Psoas muscle (tissue), 8 donors: ENCODE data around the gene RASGRF2. TPM values are rescaled to one million over a fixed set of nuclear protein-coding genes. Genes with fewer than 3 reads are reported as not detected.

ENCODE experiments used
- ATAC-seq, 4 donors: fragments of 200-7000 bp; cut with Tn5 transposase; one replicate each; pipeline ENCODE4 v1.9.1; 2020; ENCODE audit warnings: moderate library complexity in 3 of 4, mild to moderate bottlenecking in 2 of 4
- DNase-seq, 2 donors: peaks; one replicate each; pipeline ENCODE4 v3.0.0-alpha.2; 2020
- H3K27ac ChIP-seq: fragments of 200-600 bp; one replicate; pipeline ENCODE4 v1.8.0; 2022
- H3K27me3 ChIP-seq, 3 donors: fragments of 200-600 bp in 1 of 3; one replicate each; pipeline versions ENCODE4 v1.6.1 to v1.8.0; 2013 to 2022; ENCODE audit warnings: low read length in 2 of 3, mild to moderate bottlenecking in 2 of 3, moderate library complexity in 1 of 3; ENCODE audit not compliant: insufficient read depth in 3 of 3
- H3K36me3 ChIP-seq, 2 donors: fragments of 200-600 bp in 1 of 2; one replicate each; pipeline versions ENCODE4 v1.6.1 to v1.8.0; 2013 to 2022; ENCODE audit warnings: low read depth in 1 of 2, mild to moderate bottlenecking in 1 of 2, moderate library complexity in 1 of 2; ENCODE audit not compliant: insufficient read depth in 1 of 2
- H3K4me1 ChIP-seq: fragments of 200-600 bp; one replicate; pipeline ENCODE4 v1.8.0; 2022
- H3K4me3 ChIP-seq: fragments of 200-600 bp; one replicate; pipeline ENCODE4 v1.8.0; 2022; ENCODE audit warnings: mild to moderate bottlenecking
- H3K9me3 ChIP-seq: fragments of 200-600 bp; one replicate; pipeline ENCODE4 v1.8.0; 2022
- CTCF ChIP-seq: fragments of 200-600 bp; IDR thresholded peaks from one replicate; pipeline ENCODE4 v1.8.0; 2022; ENCODE audit warnings: antibody characterized with exemption
- WGBS, 3 donors: extraction: QIAGEN DNeasy Blood & Tissue Kit; methylation state at CpG; one replicate each; pipeline versions ENCODE4 v1.1.6 to v1.1.7; 2013; 5-methylcytosine and 5-hydroxymethylcytosine counted together
- intact Hi-C, 2 donors: fragments of 100-400 bp; cut with DNase I; formaldehyde crosslinking; loops; one replicate each; pipeline versions ENCODE4 v1.11.0 to v1.14.2; 2022
- polyA plus RNA-seq, 3 donors: library from polyadenylated mRNA; stranded (reverse); fragments of 200-250 nt; gene quantifications; one replicate each; pipeline ENCODE4 v1.2.3, GENCODE V29; 2013
- total RNA-seq, 4 donors: library from RNA; stranded (reverse); fragmentation: NEBNext Ultra II Directional in 2 of 4; extraction: Animal tissue kit (Norgen Biotek cat#: 25700) in 2 of 4; gene quantifications; one replicate each; pipeline versions ENCODE4 v1.2.1 to v1.2.4, GENCODE V29; 2021 to 2023
- donor health status: healthy with polysubstance abuse.
- donor health status: DM: no; HTN: no; CAD: no; lungs with moderate emphysema.
- donor health status: Bipolar disorder and iron deficiency.
- donor health status: healthy.
- donor health status: DM: yes; HTN: yes; CAD: no.
- donor health status: DM: no; HTN: no; CAD: no.
- donor health status: DM: no; HTN: no; CAD: no.
- donor health status: DM: yes; HTN: yes; CAD: no.

Gene RASGRF2
- total and polyA plus RNA-seq, 7 donors: 2.0 to 6.2 (median 3.2) TPM

- Histone ChIP-seq H3K4me1 (peaks cover 5% of the 10 kb centered on the region), H3K27me3 (no peaks in the 10 kb centered on the region), H3K9me3 (peaks cover 6% of the 10 kb centered on the region), H3K4me3 (no peak overlapping the region), H3K36me3 (no peaks in the 10 kb centered on the region), H3K27ac (no peak overlapping the region)
- intact Hi-C loops: no loop called here
- no peak for TF ChIP-seq CTCF
- no peak for ATAC-seq
- 25 to 33% (median 32%) methylated on average over 1 of the region's 1 CpG for WGBS, 3 donors
- no peak for DNase-seq
Measured at GRCh38 chr5:81151546-81151945, 191.4 kb downstream of the RASGRF2 start.

- no peaks in the 10 kb centered on the region for H3K4me1 ChIP-seq
- H3K4me3 ChIP-seq: no peak overlapping the region
- no peak for TF ChIP-seq CTCF
- intact Hi-C loops: no loop called here
- DNase-seq: no peak
- H3K27me3 ChIP-seq: no peaks in the 10 kb centered on the region
- H3K36me3 ChIP-seq: no peaks in the 10 kb centered on the region
- ATAC-seq: no peak
- no peak overlapping the region for H3K27ac ChIP-seq
- peaks cover 6% of the 10 kb centered on the region for H3K9me3 ChIP-seq
Measured at GRCh38 chr5:81154725-81155124, 194.6 kb downstream of the RASGRF2 start.

GRCh38 chr5:81156732-81157131 lies 196.6 kb downstream of the RASGRF2 start:
- no peak for DNase-seq
- 92 to 94% (median 93%) methylated on average over 6 of the region's 6 CpGs for WGBS, 3 donors
- peaks cover 6% of the 10 kb centered on the region for H3K9me3 ChIP-seq

GRCh38 chr5:81161012-81161601 lies 200.9 kb downstream of the RASGRF2 start:
- no peaks in the 10 kb centered on the region for H3K4me1 ChIP-seq
- WGBS, 3 donors: 72 to 80% (median 77%) methylated on average over 5 of the region's 5 CpGs
- H3K9me3 ChIP-seq: peaks cover 1% of the 10 kb centered on the region
- ATAC-seq: no peak
- H3K36me3 ChIP-seq: no peaks in the 10 kb centered on the region
- H3K4me3 ChIP-seq: no peak overlapping the region
- no peak overlapping the region for H3K27ac ChIP-seq
- TF ChIP-seq CTCF: no peak
- DNase-seq: no peak
- intact Hi-C loops: no loop called here
- no peaks in the 10 kb centered on the region for H3K27me3 ChIP-seq

More at GRCh38 chr5:81156732-81157131, 196.6 kb downstream of the RASGRF2 start:
- H3K4me1 ChIP-seq: no peaks in the 10 kb centered on the region
- no peaks in the 10 kb centered on the region for H3K27me3 ChIP-seq
- no peak for ATAC-seq
- no peak overlapping the region for H3K4me3 ChIP-seq
- no peak for TF ChIP-seq CTCF
- intact Hi-C loops: no loop called here
- no peak overlapping the region for H3K27ac ChIP-seq
- H3K36me3 ChIP-seq: no peaks in the 10 kb centered on the region

- Histone ChIP-seq H3K27ac (no peak overlapping the region), H3K36me3 (no peaks in the 10 kb centered on the region), H3K4me1 (no peaks in the 10 kb centered on the region), H3K9me3 (no peaks in the 10 kb centered on the region), H3K4me3 (no peak overlapping the region), H3K27me3 (no peaks in the 10 kb centered on the region)
- DNase-seq (no peak), ATAC-seq (no peak)
- no peak for TF ChIP-seq CTCF
- 73 to 88% (median 74%) methylated on average over 9 of the region's 9 CpGs for WGBS, 3 donors
- intact Hi-C loops: no loop called here
Measured at GRCh38 chr5:81162501-81162900, 202.3 kb downstream of the RASGRF2 start.
